HepG2 (cell line): Measurements from ENCODE around the gene TRIM28. TPM values are rescaled to one million over a fixed set of nuclear protein-coding genes. Genes with fewer than 3 reads are reported as not detected.
A peak's percentile ranks its signal among the peaks of the same experiment; 100 is the strongest.

Experiments used
- CAMTA2 ChIP-seq: sonication (generic); formaldehyde crosslinking; IDR thresholded peaks from 2 replicates; pipeline ENCODE4 v1.4.0; 2020; ENCODE audit warnings: mild to moderate bottlenecking, missing genetic modification reagents, borderline replicate concordance
- CENPX ChIP-seq: sonication (generic); formaldehyde crosslinking; IDR thresholded peaks from 2 replicates; pipeline ENCODE4 v1.9.0; 2021; ENCODE audit warnings: mild to moderate bottlenecking, missing genetic modification reagents, moderate library complexity
- ETV6 ChIP-seq: sonication (generic); formaldehyde crosslinking; conservative IDR thresholded peaks from 2 replicates; pipeline ENCODE4 v1.4.0; 2020; ENCODE audit warnings: missing genetic modification reagents
- FOSL1 ChIP-seq: sonication (generic); formaldehyde crosslinking; IDR thresholded peaks from 2 replicates; pipeline ENCODE4 v1.9.0; 2021; ENCODE audit warnings: missing genetic modification reagents, borderline replicate concordance
- HIC2 ChIP-seq: sonication (generic); formaldehyde crosslinking; IDR thresholded peaks from 2 replicates; pipeline ENCODE4 v1.9.0; 2022; ENCODE audit warnings: low read depth, missing genetic modification reagents
- KAT2B ChIP-seq: fragments of 150-350 bp; IDR thresholded peaks from 2 replicates; pipeline ENCODE4 v1.6.1; 2014; ENCODE audit warnings: low read depth, low read length, borderline replicate concordance
- PATZ1 ChIP-seq: sonication (generic); formaldehyde crosslinking; IDR thresholded peaks from 2 replicates; pipeline ENCODE4 v1.4.0; 2020; ENCODE audit warnings: missing genetic modification reagents
- PLSCR1 ChIP-seq: sonication (generic); formaldehyde crosslinking; IDR thresholded peaks from 2 replicates; pipeline ENCODE4 v1.5.0; 2020; ENCODE audit warnings: missing genetic modification reagents, mild to moderate bottlenecking, borderline replicate concordance
- POGK ChIP-seq: sonication (generic); formaldehyde crosslinking; conservative IDR thresholded peaks from 2 replicates; pipeline ENCODE4 v1.8.0; 2022; ENCODE audit warnings: mild to moderate bottlenecking, moderate library complexity, missing genetic modification reagents
- RBFOX2 ChIP-seq: fragments of 200-400 bp; formaldehyde crosslinking; IDR thresholded peaks from 2 replicates; pipeline ENCODE4 v1.6.1; 2017; ENCODE audit warnings: low read depth, mild to moderate bottlenecking, low read length
- RXRB ChIP-seq: IDR thresholded peaks from 2 replicates; pipeline ENCODE4 v1.6.1; 2016; ENCODE audit warnings: borderline replicate concordance, missing genetic modification reagents, missing compliant biosample characterization
- SALL1 ChIP-seq: sonication (generic); formaldehyde crosslinking; IDR thresholded peaks from 2 replicates; pipeline ENCODE4 v1.8.0; 2022; ENCODE audit warnings: mild to moderate bottlenecking, missing genetic modification reagents
- SUZ12 ChIP-seq: fragments of 150-350 bp; IDR thresholded peaks from 2 replicates; pipeline ENCODE4 v1.6.1; 2014; ENCODE audit warnings: low read depth, low read length
- TEAD3 ChIP-seq: optimal IDR thresholded peaks from 2 replicates; pipeline ENCODE3; 2016; ENCODE audit warnings: borderline replicate concordance
- ZFP90 ChIP-seq: sonication (generic); formaldehyde crosslinking; IDR thresholded peaks from 2 replicates; pipeline ENCODE4 v1.8.0; 2022; ENCODE audit warnings: missing genetic modification reagents, mild to moderate bottlenecking, inconsistent platforms, borderline replicate concordance
- ZMAT3 ChIP-seq: sonication (generic); formaldehyde crosslinking; conservative IDR thresholded peaks from 2 replicates; pipeline ENCODE4 v1.7.0; 2021; ENCODE audit warnings: missing genetic modification reagents
- ZNF121 ChIP-seq: sonication (generic); formaldehyde crosslinking; IDR thresholded peaks from 2 replicates; pipeline ENCODE4 v1.5.0; 2020; ENCODE audit warnings: mild to moderate bottlenecking, missing genetic modification reagents
- ZNF703 ChIP-seq: sonication (generic); formaldehyde crosslinking; IDR thresholded peaks from 2 replicates; pipeline ENCODE4 v1.5.1; 2020; ENCODE audit warnings: missing genetic modification reagents, mild to moderate bottlenecking, moderate library complexity, borderline replicate concordance
- ZZZ3 ChIP-seq: sonication (generic); formaldehyde crosslinking; IDR thresholded peaks from 2 replicates; pipeline ENCODE4 v1.4.0; 2020; ENCODE audit warnings: missing genetic modification reagents, mild to moderate bottlenecking, borderline replicate concordance
- polyA plus RNA-seq, 8 experiments: library from polyadenylated mRNA; depleted of rRNA in 3 of 8; stranded (reverse) in 7 of 8; unstranded in 1 of 8; fragments of >200 nt; fragmentation: Illumina TruSeq in 4 of 8; extraction: Trizol in 4 of 8; gene quantifications; 2 replicates each; pipeline versions ENCODE4 v1.2.1 to v1.2.3, GENCODE V29; 2011 to 2016; ENCODE audit warnings: low read depth in 4 of 8, missing spikeins in 1 of 8, mixed read lengths in 1 of 8; ENCODE audit not compliant: insufficient read depth in 1 of 8
- total RNA-seq, 5 experiments: library from RNA; depleted of rRNA; stranded (reverse); fragments of >200 nt; fragmentation: Illumina TruSeq; extraction: Trizol; gene quantifications; 2 replicates each; pipeline ENCODE4 v1.2.3, GENCODE V29; 2016; ENCODE audit warnings: low read depth in 1 of 5

TRIM28 gene
- total and polyA plus RNA-seq, 2 of the 13 experiments (the other 11 are each of a cell fraction or from before 2014, with no cell fraction given) = 361 to 439 TPM

- TF ChIP-seq POGK (CRISPR knock-in tag) (peak; percentile 84), RBFOX2 (peak; percentile 85), PATZ1 (CRISPR knock-in tag) (peak; percentile 77), KAT2B (no peak), CENPX (CRISPR knock-in tag) (no peak), ZFP90 (CRISPR knock-in tag) (peak; percentile 35; the same call in 1 of the 2 replicates), RXRB (CRISPR knock-in tag) (peak; percentile 72), ETV6 (CRISPR knock-in tag) (0 out of 2 replicates have a peak, but pooled peaks have one; percentile 69), SALL1 (CRISPR knock-in tag) (peak; percentile 88), SUZ12 (no peak), TEAD3 (CRISPR knock-in tag) (peak; percentile 65), ZNF121 (CRISPR knock-in tag) (no peak), ZNF703 (CRISPR knock-in tag) (no peak), FOSL1 (CRISPR knock-in tag) (no peak), HIC2 (CRISPR knock-in tag) (peak; percentile 40; the same call in 1 of the 2 replicates), ZMAT3 (CRISPR knock-in tag) (peak; percentile 76; the same call in 1 of the 2 replicates), ZZZ3 (CRISPR knock-in tag) (no peak; the same call in 1 of the 2 replicates), PLSCR1 (CRISPR knock-in tag) (no peak), CAMTA2 (CRISPR knock-in tag) (0 out of 2 replicates have a peak, but pooled peaks have one; percentile 59)
Observed at GRCh38 chr19:58499021-58499927, 44.6 kb upstream of the TRIM28 start (continued).
